Stomach (tissue), 9 donors: ENCODE data around the gene CDK7. TPM values are rescaled to one million over a fixed set of nuclear protein-coding genes. Genes with fewer than 3 reads are reported as not detected.
"Not testable (repeated sequence)": the region's sequence is repeated elsewhere in the genome, so short reads cannot be mapped to it uniquely, and the experiment has no call there.

Experiments used
- DNase-seq, 2 donors: peaks; one replicate each; pipeline versions ENCODE4 v3.0.0 to v3.0.0-alpha.2; 2013 to 2019
- H3K27ac ChIP-seq, 5 donors: fragments of 200-600 bp in 4 of 5; sonication (generic) in 4 of 5; one replicate each; pipeline ENCODE4 v1.5.1; 2013 to 2019; ENCODE audit warnings: mild to moderate bottlenecking in 1 of 5, moderate library complexity in 1 of 5
- H3K27me3 ChIP-seq, 3 donors: fragments of 200-600 bp; sonication (generic); one replicate each; pipeline ENCODE4 v1.5.1; 2017 to 2019; ENCODE audit warnings: mixed run types in 1 of 3
- H3K36me3 ChIP-seq, 4 donors: fragments of 200-600 bp; sonication (generic); 1 replicate in 3 of 4; 2 replicates in 1 of 4; pipeline ENCODE4 v1.5.1; 2016 to 2019
- H3K4me1 ChIP-seq, 4 donors: fragments of 200-600 bp; sonication (generic); one replicate each; pipeline ENCODE4 v1.5.1; 2016 to 2019
- H3K4me3 ChIP-seq, 4 donors: fragments of 200-600 bp; sonication (generic) in 3 of 4; one replicate each; pipeline ENCODE4 v1.5.1; 2016 to 2019; ENCODE audit warnings: mild to moderate bottlenecking in 1 of 4
- H3K9me3 ChIP-seq, 4 donors: fragments of 200-600 bp; sonication (generic); one replicate each; pipeline ENCODE4 v1.5.1; 2016 to 2019
- CTCF ChIP-seq, 7 experiments: fragments of 450-650 bp in 4 of 7; fragments of 200-600 bp in 3 of 7; sonication (generic) in 3 of 7; IDR thresholded peaks; one replicate each; pipeline ENCODE4 v1.5.1; 2016 to 2019; ENCODE audit warnings: antibody characterized with exemption in 7 of 7, control low read depth in 2 of 7, mild to moderate bottlenecking in 1 of 7
- EP300 ChIP-seq: sonication (generic); formaldehyde crosslinking; IDR thresholded peaks from one replicate; pipeline ENCODE4 v1.6.1; 2017; ENCODE audit warnings: antibody characterized with exemption
- POLR2A ChIP-seq, 4 donors: fragments of 450-650 bp; IDR thresholded peaks; one replicate each; pipeline ENCODE4 v1.6.1; 2016; ENCODE audit warnings: antibody characterized with exemption in 4 of 4, control low read depth in 2 of 4, mild to moderate bottlenecking in 1 of 4, moderate library complexity in 1 of 4
- POLR2AphosphoS5 ChIP-seq, 3 donors: sonication (generic); formaldehyde crosslinking; IDR thresholded peaks; one replicate each; pipeline ENCODE4 v1.6.1; 2016; ENCODE audit warnings: antibody characterized with exemption in 3 of 3
- WGBS, 5 donors: extraction: QIAGEN DNeasy Blood & Tissue Kit in 3 of 5; methylation state at CpG; one replicate each; pipeline versions ENCODE4 v1.1.5 to v1.1.7; 2013 to 2018; 5-methylcytosine and 5-hydroxymethylcytosine counted together
- intact Hi-C: fragments of 100-400 bp; cut with DNase I; formaldehyde crosslinking; loops from one replicate; pipeline ENCODE4 v1.15.1; 2023; ENCODE audit warnings: low total_unique reads
- polyA plus RNA-seq, 3 donors: library from polyadenylated mRNA; stranded (reverse); fragments of 200-250 nt; gene quantifications; one replicate each; pipeline ENCODE4 v1.2.3, GENCODE V29; 2013
- total RNA-seq, 5 donors: library from RNA; depleted of rRNA; stranded (reverse); fragments of >200 nt; gene quantifications; one replicate each; pipeline versions ENCODE4 v1.1.0 to v1.2.3, GENCODE V29; 2014 to 2016
- donor health status: healthy with polysubstance abuse.
- donor health status: Bipolar disorder and iron deficiency.
- donor health status: healthy.

CDK7 gene
- total and polyA plus RNA-seq, 8 donors: 5.8 to 51.4 (median 24.0) TPM; not detected in 2

GRCh38 chr5:69248019-69248418, 13.3 kb downstream of the CDK7 start:
- H3K27me3 ChIP-seq: no peaks in the 10 kb centered on the region
- H3K36me3 ChIP-seq: peaks cover 0 to 20% (median 4%) of the 10 kb centered on the region in 4 donors
- intact Hi-C loops: no loop called here
- 88 to 100% (median 94%) methylated on average over 2 of the region's 2 CpGs for WGBS, 5 donors
- no peak overlapping the region for H3K4me3 ChIP-seq
- no peak for TF ChIP-seq CTCF (IDR thresholded peaks at IDR 0.05)
- no peak for TF ChIP-seq POLR2A (IDR thresholded peaks at IDR 0.05)
- TF ChIP-seq POLR2AphosphoS5 (IDR thresholded peaks at IDR 0.05): no peak
- no peak for TF ChIP-seq EP300
- no peak overlapping the region for H3K27ac ChIP-seq
- H3K9me3 ChIP-seq: peaks cover 0 to 7% (median 3%) of the 10 kb centered on the region in 4 donors
- peaks cover 0 to 2% (median 0%) of the 10 kb centered on the region in 4 donors for H3K4me1 ChIP-seq
- DNase-seq: no peak

- 97 to 100% (median 98%) methylated on average over 2 of the region's 2 CpGs for WGBS, 5 donors
- H3K27me3 ChIP-seq: no peaks in the 10 kb centered on the region
- TF ChIP-seq EP300: no peak
- TF ChIP-seq POLR2A (IDR thresholded peaks at IDR 0.05): no peak
- TF ChIP-seq POLR2AphosphoS5 (IDR thresholded peaks at IDR 0.05): no peak
- no peak for TF ChIP-seq CTCF (IDR thresholded peaks at IDR 0.05)
- peaks cover 0 to 27% (median 7%) of the 10 kb centered on the region in 4 donors for H3K36me3 ChIP-seq
- H3K4me3 ChIP-seq: no peak overlapping the region
- no peaks in the 10 kb centered on the region for H3K4me1 ChIP-seq
- H3K27ac ChIP-seq: no peak overlapping the region
- intact Hi-C loops: no loop called here
- peaks cover 0 to 7% (median 3%) of the 10 kb centered on the region in 4 donors for H3K9me3 ChIP-seq
- no peak for DNase-seq
These were observed 15.9 kb downstream of the CDK7 start for GRCh38 chr5:69250593-69250992.

- no peaks in the 10 kb centered on the region for H3K27me3 ChIP-seq
- H3K27ac ChIP-seq: no peak overlapping the region
- H3K36me3 ChIP-seq: peaks cover 0 to 46% (median 25%) of the 10 kb centered on the region in 4 donors
- H3K4me3 ChIP-seq: no peak overlapping the region
- peaks cover 0 to 7% (median 3%) of the 10 kb centered on the region in 4 donors for H3K9me3 ChIP-seq
- TF ChIP-seq POLR2A (IDR thresholded peaks at IDR 0.05): no peak
- TF ChIP-seq EP300: no peak
- TF ChIP-seq CTCF (IDR thresholded peaks at IDR 0.05): no peak
- no peak for TF ChIP-seq POLR2AphosphoS5 (IDR thresholded peaks at IDR 0.05)
- 87 to 92% (median 90%) methylated on average over 3 of the region's 3 CpGs for WGBS, 5 donors
- no peaks in the 10 kb centered on the region for H3K4me1 ChIP-seq
- DNase-seq: no peak
- intact Hi-C loops: no loop called here
These were observed 17.8 kb downstream of the CDK7 start for GRCh38 chr5:69252437-69252836.

GRCh38 chr5:69255940-69256339, 21.3 kb downstream of the CDK7 start:
- H3K9me3 ChIP-seq, intact Hi-C loops, H3K4me1 ChIP-seq, H3K4me3 ChIP-seq, H3K27me3 ChIP-seq, DNase-seq, H3K27ac ChIP-seq: not testable (repeated sequence)
- H3K36me3 ChIP-seq: peaks cover 13 to 73% (median 56%) of the 10 kb centered on the region in 4 donors
- WGBS, 5 donors: 91 to 97% (median 92%) methylated on average over 4 of the region's 4 CpGs

GRCh38 chr5:69257577-69257976, 22.9 kb downstream of the CDK7 start:
- TF ChIP-seq CTCF (IDR thresholded peaks at IDR 0.05): no peak
- no peak for TF ChIP-seq EP300
- TF ChIP-seq POLR2A (IDR thresholded peaks at IDR 0.05): no peak
- TF ChIP-seq POLR2AphosphoS5 (IDR thresholded peaks at IDR 0.05): no peak
- 98 to 100% (median 100%) methylated on average over 1 of the region's 1 CpG for WGBS, 5 donors
- intact Hi-C loops: no loop called here

More at GRCh38 chr5:69257577-69257976, 22.9 kb downstream of the CDK7 start:
- no peak overlapping the region for H3K27ac ChIP-seq
- H3K36me3 ChIP-seq: peaks cover 15 to 81% (median 73%) of the 10 kb centered on the region in 4 donors
- no peaks in the 10 kb centered on the region for H3K9me3 ChIP-seq
- no peaks in the 10 kb centered on the region for H3K4me1 ChIP-seq
- H3K4me3 ChIP-seq: no peak overlapping the region
- no peaks in the 10 kb centered on the region for H3K27me3 ChIP-seq
- no peak for DNase-seq
